Neuron (in vitro differentiated cells): Measurements from ENCODE around the gene TENT5C.

ENCODE experiments used
- H2AFZ ChIP-seq: one replicate; pipeline ENCODE4 v1.6.1; 2013; ENCODE audit warnings: low read depth, mild to moderate bottlenecking, inconsistent platforms, low read length, moderate library complexity
- H3K27me3 ChIP-seq: one replicate; pipeline ENCODE4 v1.6.1; 2013; ENCODE audit warnings: low read length; ENCODE audit not compliant: insufficient read depth
- H3K36me3 ChIP-seq: one replicate; pipeline ENCODE4 v1.6.1; 2013; ENCODE audit warnings: low read length; ENCODE audit not compliant: insufficient read depth
- H3K4me1 ChIP-seq: one replicate; pipeline ENCODE4 v1.6.1; 2013; ENCODE audit warnings: low read length; ENCODE audit not compliant: insufficient read depth
- H3K4me3 ChIP-seq: 2 replicates; pipeline ENCODE4 v1.5.1; 2013; ENCODE audit warnings: mild to moderate bottlenecking, low read length, moderate library complexity
- H3K9me3 ChIP-seq: one replicate; pipeline ENCODE4 v1.6.1; 2013; ENCODE audit warnings: low read length

Gene TENT5C

DNA sequence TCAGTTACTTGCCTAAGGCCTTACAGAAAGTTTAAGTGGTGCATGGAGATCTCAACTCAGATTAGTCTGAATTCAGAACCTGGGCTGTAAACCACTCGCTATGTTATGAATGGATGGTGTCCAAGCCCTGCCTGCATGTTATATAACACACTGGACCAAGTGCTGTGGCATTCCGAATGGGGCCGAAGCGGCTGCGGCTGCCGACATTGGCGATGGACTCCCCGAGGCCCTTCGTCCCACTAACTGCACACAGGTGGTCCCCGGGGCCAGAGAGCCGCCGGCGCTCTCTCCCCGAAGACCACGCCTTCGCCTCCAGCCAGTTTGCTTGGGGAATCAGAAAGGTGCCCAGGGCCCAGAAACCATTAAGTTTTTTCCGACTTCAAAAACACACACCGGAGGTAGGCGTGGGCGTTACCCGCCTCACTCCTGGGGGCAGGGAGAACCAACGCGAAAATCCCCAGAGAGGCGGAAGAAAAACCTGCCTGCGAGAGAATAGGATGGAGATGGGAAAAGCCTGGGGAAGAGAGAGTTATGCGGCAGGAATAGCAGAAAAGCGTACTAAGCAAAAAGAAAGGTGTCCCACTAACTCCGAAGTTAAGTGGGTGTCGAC is 579 bp upstream of the TENT5C start:
- peaks cover 56% of the 10 kb centered on the region for H3K27me3 ChIP-seq
- H2AFZ ChIP-seq = peak overlapping the region; percentile 99

DNA sequence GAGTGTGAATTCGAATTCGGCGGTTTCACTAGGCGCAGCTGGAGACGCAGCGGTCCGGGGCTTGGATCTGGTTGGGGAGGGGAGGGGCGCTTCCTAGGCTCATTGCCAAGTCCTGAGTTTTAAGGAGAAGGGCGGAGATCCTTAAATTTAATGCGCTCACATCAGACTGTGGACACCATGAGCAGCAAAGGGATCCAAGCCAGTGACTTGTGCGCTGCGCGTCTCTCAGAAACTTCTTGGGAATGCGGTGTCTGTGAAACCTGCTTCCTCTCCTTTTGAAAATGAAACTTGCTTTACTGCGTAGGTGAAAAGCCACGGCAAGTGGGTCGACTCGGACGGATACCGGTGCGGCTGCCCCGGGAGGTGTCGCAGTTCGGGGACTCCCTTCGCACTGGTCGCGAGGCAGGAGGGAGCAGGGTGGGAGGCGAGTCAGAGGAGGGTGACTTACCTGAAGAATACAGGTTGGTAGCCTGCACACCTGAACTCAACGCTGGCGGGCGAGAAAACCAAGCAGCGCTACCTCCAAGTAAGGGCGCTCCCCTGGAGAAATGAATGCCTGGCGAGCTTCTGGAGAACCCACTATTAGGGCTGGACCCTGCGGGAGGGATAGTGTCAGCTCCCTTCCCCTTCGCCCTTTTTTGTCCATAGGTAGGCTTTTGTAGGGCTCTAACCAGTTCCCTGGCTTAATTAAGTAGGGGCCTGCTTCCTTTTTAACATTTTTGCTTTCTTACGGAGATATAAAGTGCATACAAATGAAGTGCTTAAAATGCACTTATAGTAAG is 992 bp downstream of the TENT5C start:
- Histone ChIP-seq H3K36me3 (no peaks in the 10 kb centered on the region), H2AFZ (peak overlapping the region; percentile 99), H3K27me3 (peaks cover 56% of the 10 kb centered on the region), H3K4me3 (peak overlapping the region; percentile 94), H3K9me3 (no peaks in the 10 kb centered on the region), H3K4me1 (peaks cover 14% of the 10 kb centered on the region)

More for the DNA sequence above, 579 bp upstream of the TENT5C start:
- H3K36me3 ChIP-seq = no peaks in the 10 kb centered on the region
- H3K4me1 ChIP-seq = peaks cover 14% of the 10 kb centered on the region
- no peaks in the 10 kb centered on the region for H3K9me3 ChIP-seq
- peak overlapping the region; percentile 94 for H3K4me3 ChIP-seq

DNA sequence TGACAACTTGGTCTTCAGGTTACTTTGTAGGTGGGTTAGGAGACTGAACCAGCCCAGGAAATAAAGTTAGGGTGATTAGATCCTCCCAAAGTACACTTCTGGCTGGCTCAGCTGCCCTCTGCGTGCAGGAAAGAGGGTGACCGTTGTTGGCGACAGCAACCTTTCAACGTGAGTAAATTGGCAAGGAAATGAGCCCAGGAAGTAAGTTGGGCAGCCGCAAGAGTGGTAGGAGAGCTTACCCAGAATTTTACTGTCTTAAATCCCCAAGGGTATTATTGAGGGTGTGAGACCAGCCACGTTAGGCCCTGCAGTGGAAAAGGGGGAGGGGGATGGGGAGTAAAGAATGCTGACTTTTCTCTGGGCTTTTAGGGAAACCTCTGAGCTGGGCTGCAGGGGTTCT is 1.6 kb downstream of the TENT5C start:
- Histone ChIP-seq H3K9me3 (no peaks in the 10 kb centered on the region), H3K27me3 (peaks cover 56% of the 10 kb centered on the region), H3K4me1 (peaks cover 14% of the 10 kb centered on the region), H2AFZ (no peak overlapping the region), H3K36me3 (no peaks in the 10 kb centered on the region), H3K4me3 (no peak overlapping the region)

DNA sequence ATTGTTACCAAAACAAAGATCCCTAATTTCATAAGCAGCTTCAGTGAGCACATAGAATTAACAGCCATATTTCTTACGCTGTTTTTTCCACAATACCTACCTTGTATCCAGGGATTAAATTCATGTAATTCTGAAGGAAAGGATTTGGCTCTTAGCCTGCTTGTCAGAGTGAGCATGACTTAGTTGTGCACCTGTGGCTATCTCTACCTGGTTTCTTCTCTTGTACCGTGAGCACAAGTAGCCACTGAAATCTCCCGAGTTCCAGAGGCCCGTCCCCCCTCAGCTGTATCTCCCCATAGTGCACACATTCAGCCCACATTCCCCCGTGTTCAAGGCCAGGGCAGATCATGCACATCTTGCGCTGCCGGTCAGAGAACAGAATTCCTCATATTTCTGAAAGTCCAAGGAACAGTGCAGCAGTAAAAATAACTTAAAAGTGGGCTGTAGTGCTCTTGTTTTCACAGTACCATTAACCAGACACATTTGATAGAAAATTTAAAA is 2.3 kb downstream of the TENT5C start:
- no peaks in the 10 kb centered on the region for H3K36me3 ChIP-seq
- peaks cover 56% of the 10 kb centered on the region for H3K27me3 ChIP-seq
- H3K4me3 ChIP-seq = no peak overlapping the region
- no peaks in the 10 kb centered on the region for H3K9me3 ChIP-seq
- H3K4me1 ChIP-seq = peaks cover 14% of the 10 kb centered on the region
- H2AFZ ChIP-seq = no peak overlapping the region

DNA sequence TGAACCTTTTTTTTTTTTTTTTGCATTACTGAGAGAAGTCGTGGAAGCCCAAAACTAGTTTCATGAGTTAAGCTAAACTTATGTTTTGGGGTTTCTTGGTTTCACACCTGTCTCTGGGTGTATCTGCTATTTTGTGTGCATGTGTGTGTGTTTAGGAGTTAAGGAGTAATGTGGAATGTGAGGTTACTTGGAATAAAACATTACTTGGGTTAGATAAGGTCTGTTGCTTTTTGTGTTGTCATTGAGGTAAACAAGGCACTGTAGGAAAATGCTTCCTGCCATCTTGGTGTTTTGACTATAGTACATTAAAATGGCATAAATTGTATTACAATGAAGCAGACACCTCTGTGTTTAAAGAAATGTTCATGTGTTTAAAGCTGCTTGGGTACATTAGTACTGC is 2.9 kb downstream of the TENT5C start:
- Histone ChIP-seq H3K9me3 (no peaks in the 10 kb centered on the region), H3K36me3 (no peaks in the 10 kb centered on the region), H3K27me3 (peaks cover 56% of the 10 kb centered on the region), H3K4me3 (no peak overlapping the region), H2AFZ (no peak overlapping the region), H3K4me1 (peaks cover 14% of the 10 kb centered on the region)

DNA sequence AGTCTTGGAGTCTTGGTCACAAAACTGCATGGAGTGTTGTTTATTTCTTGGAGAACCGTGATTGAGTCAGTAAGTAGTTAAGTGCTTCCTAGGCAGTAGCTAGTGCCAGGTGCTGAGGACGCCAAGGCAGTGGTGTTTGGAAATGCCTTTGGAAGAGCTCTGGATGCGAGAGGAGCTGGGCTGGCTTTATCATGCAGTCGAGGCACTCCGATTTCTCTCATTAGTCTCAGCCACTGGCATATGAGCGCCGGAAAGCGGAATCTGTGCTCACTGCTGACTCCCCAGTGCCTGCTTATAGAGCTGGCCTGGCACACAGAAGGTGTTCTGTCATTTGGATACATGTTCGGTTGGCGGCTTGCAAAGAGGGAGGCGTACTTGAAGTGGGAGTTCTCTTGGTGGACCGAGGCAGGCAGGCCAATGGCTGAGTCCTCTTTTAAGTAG is 3.6 kb downstream of the TENT5C start:
- Histone ChIP-seq H2AFZ (no peak overlapping the region), H3K9me3 (no peaks in the 10 kb centered on the region), H3K36me3 (no peaks in the 10 kb centered on the region), H3K27me3 (peaks cover 52% of the 10 kb centered on the region), H3K4me3 (no peak overlapping the region), H3K4me1 (peaks cover 14% of the 10 kb centered on the region)

DNA sequence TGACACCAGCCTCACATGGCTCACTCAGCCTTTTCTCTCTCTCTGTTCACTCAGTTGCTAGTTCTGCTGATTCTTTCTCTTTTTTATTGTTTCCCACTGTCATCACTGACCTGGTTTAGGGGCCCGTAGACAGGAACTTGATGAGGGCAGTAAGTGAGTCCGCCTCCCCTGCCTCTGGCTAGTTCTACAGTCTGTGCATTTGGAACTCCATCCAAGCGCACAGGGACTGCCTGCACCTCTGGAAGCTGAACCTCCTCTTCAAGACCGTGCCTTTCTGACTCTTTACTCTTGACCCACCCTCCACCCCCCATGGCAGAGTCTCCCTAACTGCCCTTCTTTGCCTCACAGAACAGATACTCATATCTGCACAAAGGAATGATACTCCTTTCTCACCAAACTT is 4.2 kb downstream of the TENT5C start:
- Histone ChIP-seq H3K27me3 (peaks cover 50% of the 10 kb centered on the region), H2AFZ (no peak overlapping the region)

DNA sequence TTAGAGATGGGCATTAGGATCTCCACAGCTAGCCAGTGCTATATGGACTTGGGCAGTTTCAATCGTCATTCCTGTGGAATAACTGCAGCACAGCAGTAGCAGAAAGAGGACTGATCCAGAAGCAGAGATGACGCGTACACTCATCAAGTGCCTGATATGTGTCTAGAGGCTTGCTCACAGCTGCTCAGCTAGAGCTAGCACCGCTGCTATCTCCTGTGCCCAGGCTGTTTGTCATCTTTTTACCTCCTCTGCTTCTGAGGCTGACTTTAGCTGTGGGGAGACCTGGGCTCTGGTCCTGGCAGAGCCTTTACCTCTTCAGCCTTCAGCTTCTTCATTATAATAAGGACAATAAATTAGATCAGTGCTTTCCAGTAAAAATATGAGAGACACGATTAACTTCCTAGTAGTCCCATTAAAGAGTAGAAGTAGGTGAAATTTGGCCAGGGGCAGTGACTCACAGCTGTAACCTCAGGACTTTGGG is 5.3 kb downstream of the TENT5C start:
- H3K36me3 ChIP-seq = no peaks in the 10 kb centered on the region
- peaks cover 5% of the 10 kb centered on the region for H3K4me1 ChIP-seq
- no peak overlapping the region for H2AFZ ChIP-seq
- H3K27me3 ChIP-seq = peaks cover 52% of the 10 kb centered on the region
- H3K4me3 ChIP-seq = no peak overlapping the region
- no peaks in the 10 kb centered on the region for H3K9me3 ChIP-seq

More for the DNA sequence above, 4.2 kb downstream of the TENT5C start:
- H3K9me3 ChIP-seq = no peaks in the 10 kb centered on the region
- H3K4me1 ChIP-seq = peaks cover 11% of the 10 kb centered on the region
- no peaks in the 10 kb centered on the region for H3K36me3 ChIP-seq
- no peak overlapping the region for H3K4me3 ChIP-seq

DNA sequence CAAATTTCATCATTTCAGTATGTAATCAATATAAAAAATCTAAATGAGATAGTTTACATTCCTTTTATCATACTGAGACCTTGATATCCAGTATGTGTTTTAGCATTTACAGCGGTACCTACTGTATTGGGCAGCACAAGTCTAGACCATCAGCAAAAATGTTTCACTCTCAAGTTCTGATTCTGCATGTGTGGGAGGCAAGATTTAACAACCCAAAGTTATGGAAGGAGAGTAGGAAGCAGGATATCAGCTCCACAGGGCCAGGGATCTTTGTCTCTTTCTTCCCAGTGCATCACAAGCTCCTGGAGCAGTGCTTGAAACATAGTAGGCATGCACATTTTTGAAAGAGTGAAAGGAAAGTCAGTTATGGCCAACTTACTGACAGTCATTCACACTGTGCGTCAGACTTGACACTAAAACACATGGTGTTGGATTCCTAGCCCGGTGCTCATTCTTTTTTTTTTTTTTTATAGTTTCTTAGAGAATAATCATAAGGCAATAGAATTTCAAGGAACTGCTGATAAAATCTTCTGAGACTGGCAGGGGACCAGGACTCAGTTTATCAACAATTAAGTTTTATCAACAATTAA is 6.1 kb downstream of the TENT5C start:
- Histone ChIP-seq H3K4me1 (no peaks in the 10 kb centered on the region), H3K36me3 (no peaks in the 10 kb centered on the region), H3K4me3 (no peak overlapping the region), H3K27me3 (peaks cover 44% of the 10 kb centered on the region), H3K9me3 (no peaks in the 10 kb centered on the region), H2AFZ (no peak overlapping the region)

DNA sequence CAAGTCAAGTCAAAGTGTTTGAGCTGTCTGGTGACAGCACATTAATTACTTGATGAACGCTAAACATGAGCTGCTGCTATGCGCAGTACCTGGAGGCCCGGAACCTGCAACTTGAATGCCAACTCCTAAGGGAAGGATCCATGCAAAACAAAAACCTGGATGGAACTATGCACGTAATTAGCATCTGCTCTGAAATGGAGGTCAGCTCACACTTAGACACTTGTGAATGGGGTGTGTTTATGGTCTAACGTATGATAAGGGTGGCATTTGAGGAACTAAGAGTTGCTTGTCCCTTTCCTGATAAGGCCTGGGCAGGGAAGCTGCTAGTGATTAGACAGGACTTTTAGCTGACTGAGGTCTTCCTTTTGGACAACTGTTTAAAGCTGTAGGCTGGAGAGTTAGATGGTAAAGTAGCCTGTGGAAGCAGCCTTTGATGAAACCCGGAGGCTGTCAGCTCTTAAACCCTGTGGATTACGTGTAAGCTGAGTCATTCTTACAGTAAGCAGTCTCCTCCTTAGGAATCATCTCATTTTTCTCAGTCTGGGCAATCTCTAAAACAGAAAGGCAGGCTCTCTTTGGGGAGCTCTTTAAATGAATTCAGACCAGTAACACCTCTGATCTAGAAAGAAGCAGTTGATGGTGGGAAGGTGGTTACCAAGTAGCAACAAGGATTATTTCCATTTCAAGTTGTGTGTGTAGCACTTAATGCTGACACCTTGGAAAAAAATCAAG is 6.8 kb downstream of the TENT5C start:
- Histone ChIP-seq H3K27me3 (peaks cover 37% of the 10 kb centered on the region), H3K4me3 (no peak overlapping the region), H2AFZ (no peak overlapping the region), H3K36me3 (no peaks in the 10 kb centered on the region), H3K4me1 (no peaks in the 10 kb centered on the region), H3K9me3 (no peaks in the 10 kb centered on the region)

DNA sequence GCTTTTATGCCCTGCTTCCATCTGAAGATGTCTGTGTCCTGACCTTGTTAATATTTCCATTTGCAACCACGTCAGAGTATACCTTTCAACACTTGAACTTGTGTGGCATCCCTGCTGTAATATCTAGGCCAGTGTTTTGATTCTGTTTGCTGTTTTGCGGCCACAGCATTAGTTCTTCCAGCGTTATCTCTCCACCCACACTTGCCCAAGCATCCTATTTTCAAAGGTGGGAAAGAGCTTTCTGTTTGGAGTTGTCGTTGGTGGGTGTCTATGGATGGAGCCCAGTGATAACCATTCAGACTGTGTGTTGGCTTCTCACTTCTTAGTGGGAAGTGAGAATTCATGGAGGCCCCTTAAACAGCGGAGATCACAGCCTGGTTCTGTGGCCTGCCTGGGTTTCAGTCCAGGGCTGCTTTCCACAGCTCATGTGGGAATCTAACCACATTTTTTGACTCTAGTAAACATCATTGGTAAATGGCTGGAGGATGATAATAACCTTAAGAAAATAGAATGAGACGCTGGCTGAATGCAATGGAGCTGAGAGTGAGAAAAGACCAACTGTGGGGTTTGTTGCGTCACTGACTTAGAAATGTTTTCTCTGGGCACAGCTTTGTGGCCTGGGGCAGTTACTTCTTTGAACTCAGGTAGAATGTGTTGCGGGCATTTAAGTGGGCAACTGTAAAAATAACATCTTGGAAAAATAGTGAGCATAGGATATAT is 7.6 kb downstream of the TENT5C start:
- Histone ChIP-seq H3K4me1 (no peaks in the 10 kb centered on the region), H3K9me3 (no peaks in the 10 kb centered on the region), H3K27me3 (peaks cover 30% of the 10 kb centered on the region), H3K36me3 (no peaks in the 10 kb centered on the region), H2AFZ (no peak overlapping the region), H3K4me3 (no peak overlapping the region)

DNA sequence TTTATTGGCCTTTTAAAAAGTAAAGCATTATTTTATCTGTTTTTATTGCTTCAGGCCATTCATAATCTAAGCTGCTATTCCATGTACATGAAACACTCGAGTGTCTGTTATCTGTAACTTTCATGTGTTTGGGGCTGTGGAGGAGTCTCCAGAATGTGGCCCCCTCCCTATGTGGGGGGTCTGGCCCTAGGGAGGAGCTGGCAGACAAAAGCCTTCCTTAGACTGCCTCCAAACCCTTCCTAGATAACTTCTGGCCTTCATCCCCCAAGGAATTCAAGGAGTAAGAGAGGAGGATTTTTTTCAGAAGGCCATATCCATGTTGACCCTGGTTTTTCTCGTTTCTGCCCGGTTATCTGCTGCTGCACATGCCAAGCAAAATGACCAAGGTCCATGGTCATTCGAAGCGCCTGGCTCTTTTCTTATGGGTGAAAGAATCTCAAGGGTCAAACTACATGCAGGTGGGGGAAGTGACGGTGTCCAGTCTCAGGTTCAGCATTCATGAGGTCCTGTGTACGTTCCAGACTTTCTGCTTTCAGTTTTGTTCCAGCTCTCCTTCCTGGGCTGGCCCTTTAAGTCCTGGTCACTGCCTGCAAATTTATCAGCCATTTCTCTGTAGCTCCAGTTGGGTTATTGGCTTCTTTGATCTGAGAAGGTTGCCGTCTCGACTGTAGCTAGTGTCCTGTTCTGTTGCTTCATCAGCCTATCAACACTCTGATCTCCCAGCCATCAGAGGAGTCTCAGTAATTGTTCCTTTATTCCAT is 8.3 kb downstream of the TENT5C start:
- Histone ChIP-seq H3K4me3 (no peak overlapping the region), H3K4me1 (no peaks in the 10 kb centered on the region), H2AFZ (no peak overlapping the region), H3K36me3 (no peaks in the 10 kb centered on the region), H3K27me3 (peaks cover 22% of the 10 kb centered on the region), H3K9me3 (no peaks in the 10 kb centered on the region)
